ENCODE measurements around the gene CABYR.

CABYR gene
- total RNA-seq, result 2.9 to 4.4 (median 3.8) reads per million in 4 donors

GRCh38 chr18:24138789-24139616 is at the start of gene CABYR:
Gene CABYR (plus strand): TSS chr18:24139062. CDS start chr18:24143115, 4,053 bp downstream.
- peak; percentile 64 to 78 (median 73) for DNase-seq

GRCh38 chr18:24089076-24089475 is 49.8 kb upstream of the CABYR start:
- no peak for DNase-seq

- no peak for DNase-seq
Measured at GRCh38 chr18:24089515-24090337, 49.1 kb upstream of the CABYR start.

- no peak for DNase-seq
Measured at GRCh38 chr18:24090876-24091275, 48.0 kb upstream of the CABYR start.

GRCh38 chr18:24094561-24094960 is 44.3 kb upstream of the CABYR start:
- no peak for DNase-seq

GRCh38 chr18:24095976-24096375 is 42.9 kb upstream of the CABYR start:
- no peak for DNase-seq

- DNase-seq, result no peak
Measured at GRCh38 chr18:24103320-24104021, 35.4 kb upstream of the CABYR start.

- no peak for DNase-seq
Measured at GRCh38 chr18:24104486-24104885, 34.4 kb upstream of the CABYR start.

- DNase-seq, result no peak
Measured at GRCh38 chr18:24108641-24109040, 30.2 kb upstream of the CABYR start.

- DNase-seq, result no peak
Measured at GRCh38 chr18:24111936-24112335, 26.9 kb upstream of the CABYR start.

GRCh38 chr18:24112464-24112863 is 26.4 kb upstream of the CABYR start:
- DNase-seq, result no peak

- no peak for DNase-seq
Measured at GRCh38 chr18:24112874-24113615, 25.8 kb upstream of the CABYR start.

GRCh38 chr18:24114924-24115549 is 23.8 kb upstream of the CABYR start:
- DNase-seq, result no peak

- no peak for DNase-seq
Measured at GRCh38 chr18:24115628-24116027, 23.2 kb upstream of the CABYR start.

- peak; percentile 48 to 78 (median 72) for DNase-seq
Measured at GRCh38 chr18:24118750-24119577, 19.9 kb upstream of the CABYR start.

GRCh38 chr18:24120676-24121075 is 18.2 kb upstream of the CABYR start:
- no peak for DNase-seq

GRCh38 chr18:24121625-24122024 is 17.2 kb upstream of the CABYR start:
- no peak for DNase-seq

GRCh38 chr18:24126155-24126961 is 12.5 kb upstream of the CABYR start:
- no peak for DNase-seq

- DNase-seq, result no peak
Measured at GRCh38 chr18:24127735-24128134, 11.1 kb upstream of the CABYR start.

GRCh38 chr18:24128700-24129099 is 10.2 kb upstream of the CABYR start:
- DNase-seq, result no peak

Measured in T-helper 1 cell (primary cell).